Mammary epithelial cell (primary cell): Measurements from ENCODE around the gene ELP1.

Source experiments
- EZH2 ChIP-seq: IDR thresholded peaks from 2 replicates; pipeline ENCODE4 v1.6.1; 2012; ENCODE audit warnings: low read length, inconsistent platforms, borderline replicate concordance
- TF ChIP-seq, protein P1 (sequence below), 2 donors: IDR thresholded peaks in 1 of 2; conservative IDR thresholded peaks in 1 of 2; 2 replicates each; pipeline ENCODE4 v1.5.1; 2011 to 2012; ENCODE audit warnings: inconsistent platforms in 2 of 2, low read length in 2 of 2, mild to moderate bottlenecking in 2 of 2, control low read depth in 1 of 2, low read depth in 1 of 2; ENCODE audit not compliant: insufficient read depth in 1 of 2; ENCODE audit errors: extremely low read depth in 1 of 2

DNA sequence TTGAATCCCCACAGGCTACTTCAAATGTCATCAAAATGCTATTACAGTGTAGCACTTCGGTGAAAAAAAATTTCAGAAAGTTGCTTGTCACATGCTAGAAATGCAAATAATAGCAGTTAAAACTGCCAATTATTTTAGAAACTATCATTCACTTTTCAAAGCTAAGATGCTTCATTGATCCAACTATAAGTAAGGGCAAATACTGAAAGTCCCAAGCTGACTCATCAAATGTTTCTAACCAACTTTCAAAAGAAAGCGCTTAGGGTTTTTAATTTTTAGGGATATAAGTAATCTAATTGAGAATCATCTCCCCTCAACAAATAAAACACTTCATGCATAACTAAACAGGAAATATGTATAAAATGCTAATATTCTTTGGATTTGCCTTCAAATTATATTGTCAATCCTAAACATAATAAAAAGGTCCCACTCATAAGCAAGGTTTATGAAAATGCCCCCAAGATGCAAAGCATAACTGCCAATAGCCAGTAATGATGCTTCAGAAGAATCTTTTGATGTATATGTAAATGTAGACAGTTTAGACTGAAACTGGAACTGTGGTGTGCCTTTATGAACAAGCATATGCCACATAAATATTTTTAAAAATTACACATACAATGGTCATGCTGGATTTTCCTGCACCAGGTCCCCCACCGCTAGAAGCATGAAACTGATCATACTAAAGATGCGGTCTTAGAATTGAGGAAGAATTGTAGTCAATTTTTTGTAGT is 59.7 kb downstream of the ELP1 start:
- TF ChIP-seq, protein P1, sequence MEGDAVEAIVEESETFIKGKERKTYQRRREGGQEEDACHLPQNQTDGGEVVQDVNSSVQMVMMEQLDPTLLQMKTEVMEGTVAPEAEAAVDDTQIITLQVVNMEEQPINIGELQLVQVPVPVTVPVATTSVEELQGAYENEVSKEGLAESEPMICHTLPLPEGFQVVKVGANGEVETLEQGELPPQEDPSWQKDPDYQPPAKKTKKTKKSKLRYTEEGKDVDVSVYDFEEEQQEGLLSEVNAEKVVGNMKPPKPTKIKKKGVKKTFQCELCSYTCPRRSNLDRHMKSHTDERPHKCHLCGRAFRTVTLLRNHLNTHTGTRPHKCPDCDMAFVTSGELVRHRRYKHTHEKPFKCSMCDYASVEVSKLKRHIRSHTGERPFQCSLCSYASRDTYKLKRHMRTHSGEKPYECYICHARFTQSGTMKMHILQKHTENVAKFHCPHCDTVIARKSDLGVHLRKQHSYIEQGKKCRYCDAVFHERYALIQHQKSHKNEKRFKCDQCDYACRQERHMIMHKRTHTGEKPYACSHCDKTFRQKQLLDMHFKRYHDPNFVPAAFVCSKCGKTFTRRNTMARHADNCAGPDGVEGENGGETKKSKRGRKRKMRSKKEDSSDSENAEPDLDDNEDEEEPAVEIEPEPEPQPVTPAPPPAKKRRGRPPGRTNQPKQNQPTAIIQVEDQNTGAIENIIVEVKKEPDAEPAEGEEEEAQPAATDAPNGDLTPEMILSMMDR (conservative IDR thresholded peaks at IDR 0.05 in 1 of 2, IDR thresholded peaks at IDR 0.05 in 1 of 2; ENCODE audit: extremely low read depth in 1 of 2, insufficient read depth in 1 of 2, low read depth in 1 of 2, low read length in 2 of 2): no peak
- no peak for TF ChIP-seq EZH2
